Germinal center (tissue), 1 donor: ENCODE data around the gene CDKL5.

Experiments
- DNase-seq: peaks from one replicate; pipeline ENCODE4 v3.0.0; 2012; ENCODE audit warnings: mixed read lengths, low spot score

Gene CDKL5

GRCh38 chrX:18461431-18461830 is 36.0 kb downstream of the CDKL5 start:
- no peak for DNase-seq

GRCh38 chrX:18464499-18464898 is 39.1 kb downstream of the CDKL5 start:
- DNase-seq: no peak

GRCh38 chrX:18465051-18465450 is 39.6 kb downstream of the CDKL5 start:
- no peak for DNase-seq

- no peak for DNase-seq
These were observed 43.2 kb downstream of the CDKL5 start for GRCh38 chrX:18468599-18468998.

- no peak for DNase-seq
These were observed 45.9 kb downstream of the CDKL5 start for GRCh38 chrX:18471296-18471695.

GRCh38 chrX:18490806-18491555 is 65.6 kb downstream of the CDKL5 start:
- DNase-seq: no peak

GRCh38 chrX:18491587-18492340 is 66.4 kb downstream of the CDKL5 start:
- no peak for DNase-seq

- no peak for DNase-seq
These were observed 109.5 kb downstream of the CDKL5 start for GRCh38 chrX:18534949-18535348.

- no peak for DNase-seq
These were observed 111.7 kb downstream of the CDKL5 start for GRCh38 chrX:18537068-18537467.

- no peak for DNase-seq
These were observed 112.1 kb downstream of the CDKL5 start for GRCh38 chrX:18537524-18537923.

- DNase-seq: no peak
These were observed 116.7 kb downstream of the CDKL5 start for GRCh38 chrX:18542131-18542530.

GRCh38 chrX:18542905-18543304 is 117.5 kb downstream of the CDKL5 start:
- no peak for DNase-seq

- DNase-seq: no peak
These were observed 118.3 kb downstream of the CDKL5 start for GRCh38 chrX:18543738-18544137.

GRCh38 chrX:18545771-18546170 is 120.4 kb downstream of the CDKL5 start:
- no peak for DNase-seq

- no peak for DNase-seq
These were observed 123.6 kb downstream of the CDKL5 start for GRCh38 chrX:18548996-18549395.

GRCh38 chrX:18549643-18550042 is 124.2 kb downstream of the CDKL5 start:
- no peak for DNase-seq

GRCh38 chrX:18557879-18558278 is 132.5 kb downstream of the CDKL5 start:
- DNase-seq: no peak

- no peak for DNase-seq
These were observed 133.4 kb downstream of the CDKL5 start for GRCh38 chrX:18558799-18559198.

- no peak for DNase-seq
These were observed 135.6 kb downstream of the CDKL5 start for GRCh38 chrX:18561020-18561419.

GRCh38 chrX:18565727-18566126 is 140.3 kb downstream of the CDKL5 start:
- no peak for DNase-seq

- DNase-seq: no peak
These were observed 141.3 kb downstream of the CDKL5 start for GRCh38 chrX:18566748-18567147.

GRCh38 chrX:18573556-18573955 is 148.1 kb downstream of the CDKL5 start:
- no peak for DNase-seq

- no peak for DNase-seq
These were observed 149.2 kb downstream of the CDKL5 start for GRCh38 chrX:18574591-18574990.

GRCh38 chrX:18575744-18576143 is 150.3 kb downstream of the CDKL5 start:
- no peak for DNase-seq
